ENCODE results near the gene MAU2. TPM values are rescaled to one million over a fixed set of nuclear protein-coding genes. Genes with fewer than 3 reads are reported as not detected.

Gene MAU2
- total and polyA plus RNA-seq, 2 of the 8 experiments (the other 6 are each of a cell fraction or from before 2014, with no cell fraction given), result 32.0 to 40.8 TPM

- TF ChIP-seq, protein P1, sequence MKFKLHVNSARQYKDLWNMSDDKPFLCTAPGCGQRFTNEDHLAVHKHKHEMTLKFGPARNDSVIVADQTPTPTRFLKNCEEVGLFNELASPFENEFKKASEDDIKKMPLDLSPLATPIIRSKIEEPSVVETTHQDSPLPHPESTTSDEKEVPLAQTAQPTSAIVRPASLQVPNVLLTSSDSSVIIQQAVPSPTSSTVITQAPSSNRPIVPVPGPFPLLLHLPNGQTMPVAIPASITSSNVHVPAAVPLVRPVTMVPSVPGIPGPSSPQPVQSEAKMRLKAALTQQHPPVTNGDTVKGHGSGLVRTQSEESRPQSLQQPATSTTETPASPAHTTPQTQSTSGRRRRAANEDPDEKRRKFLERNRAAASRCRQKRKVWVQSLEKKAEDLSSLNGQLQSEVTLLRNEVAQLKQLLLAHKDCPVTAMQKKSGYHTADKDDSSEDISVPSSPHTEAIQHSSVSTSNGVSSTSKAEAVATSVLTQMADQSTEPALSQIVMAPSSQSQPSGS (IDR thresholded peaks at IDR 0.05; ENCODE audit: low read length), result no peak
- TF ChIP-seq RAD21 (IDR thresholded peaks at IDR 0.05 in 1 of 2, conservative IDR thresholded peaks at IDR 0.05 in 1 of 2; ENCODE audit: low read depth in 2 of 2, low read length in 2 of 2), result no peak
- TF ChIP-seq GABPA (IDR thresholded peaks at IDR 0.05; ENCODE audit: borderline replicate concordance, insufficient read depth, low read length), result no peak
- TF ChIP-seq EZH2 (IDR thresholded peaks at IDR 0.05; ENCODE audit: low read depth, low read length, severe bottlenecking), result no peak
Measured at GRCh38 chr19:19347401-19348110, 26.9 kb downstream of the MAU2 start (continued).
